GM12878 (cell line): Measurements from ENCODE around the gene ATP2C2. TPM values are rescaled to one million over a fixed set of nuclear protein-coding genes. Genes with fewer than 3 reads are reported as not detected.

ENCODE experiments used
- ATF7 ChIP-seq: fragments of 450-650 bp; IDR thresholded peaks from 2 replicates; pipeline ENCODE4 v1.6.1; 2016; ENCODE audit warnings: low read depth, mild to moderate bottlenecking
- BRCA1 ChIP-seq: IDR thresholded peaks from 2 replicates; pipeline ENCODE4 v1.6.1; 2011; ENCODE audit warnings: low read depth, low read length, improper control_type of control experiment
- CBFB ChIP-seq: IDR thresholded peaks from 2 replicates; pipeline ENCODE4 v1.6.1; 2016; ENCODE audit warnings: antibody characterized with exemption, low read depth
- CHD2 ChIP-seq: IDR thresholded peaks from 2 replicates; pipeline ENCODE4 v1.6.1; 2011; ENCODE audit warnings: low read depth, low read length, improper control_type of control experiment, borderline replicate concordance
- CREB1 ChIP-seq: IDR thresholded peaks from 2 replicates; pipeline ENCODE4 v1.6.1; 2012; ENCODE audit warnings: low read depth, mild to moderate bottlenecking, inconsistent platforms
- CREM ChIP-seq: IDR thresholded peaks from 2 replicates; pipeline ENCODE4 v1.6.1; 2014; ENCODE audit warnings: antibody characterized with exemption, low read depth
- DPF2 ChIP-seq: fragments of 450-650 bp; IDR thresholded peaks from 2 replicates; pipeline ENCODE4 v1.6.1; 2017; ENCODE audit warnings: mild to moderate bottlenecking
- EGR1 ChIP-seq, 2 experiments: IDR thresholded peaks; 1 replicate in 1 of 2; 2 replicates in 1 of 2; pipeline ENCODE4 v1.6.1; 2011 to 2012; ENCODE audit warnings: low read depth in 2 of 2, low read length in 2 of 2, borderline replicate concordance in 1 of 2, mild to moderate bottlenecking in 1 of 2, moderate library complexity in 1 of 2
- IRF3 ChIP-seq: fragments of 450-650 bp; IDR thresholded peaks from 2 replicates; pipeline ENCODE4 v1.6.1; 2014; ENCODE audit warnings: mild to moderate bottlenecking
- IRF5 ChIP-seq: fragments of 450-650 bp; IDR thresholded peaks from 2 replicates; pipeline ENCODE4 v1.6.1; 2017; ENCODE audit warnings: borderline replicate concordance
- MEF2B ChIP-seq: fragments of 450-650 bp; IDR thresholded peaks from 2 replicates; pipeline ENCODE4 v1.6.1; 2018; ENCODE audit warnings: mild to moderate bottlenecking, moderate library complexity; ENCODE audit not compliant: partially characterized antibody, poor library complexity, severe bottlenecking
- NR2C1 ChIP-seq: fragments of 450-650 bp; IDR thresholded peaks from 2 replicates; pipeline ENCODE4 v1.6.1; 2017; ENCODE audit warnings: antibody characterized with exemption, mild to moderate bottlenecking, moderate library complexity
- POLR2AphosphoS2 ChIP-seq: IDR thresholded peaks from 2 replicates; pipeline ENCODE4 v1.6.1; 2011; ENCODE audit warnings: low read depth, mild to moderate bottlenecking, low read length, improper control_type of control experiment, moderate library complexity
- RBBP5 ChIP-seq: fragments of 200-600 bp; sonication (generic); conservative IDR thresholded peaks from 2 replicates; pipeline ENCODE4 v1.6.1; 2016
- SKIL ChIP-seq: fragments of 450-650 bp; IDR thresholded peaks from 2 replicates; pipeline ENCODE4 v1.6.1; 2017; ENCODE audit warnings: mild to moderate bottlenecking, low read depth, inconsistent platforms; ENCODE audit not compliant: poor library complexity, severe bottlenecking
- ZNF274 ChIP-seq: IDR thresholded peaks from one replicate; pipeline ENCODE4 v1.8.0; 2011; ENCODE audit not compliant: insufficient read length, insufficient read depth
- polyA plus RNA-seq, 11 experiments: library from polyadenylated mRNA; depleted of rRNA in 4 of 11; unstranded in 6 of 11; stranded (reverse) in 5 of 11; fragments of >200 nt; fragmentation: Nextera tagmentation in 4 of 11; fragmentation: Illumina TruSeq in 1 of 11; extraction: Ambion mirVana in 4 of 11; extraction: Trizol in 1 of 11; gene quantifications; 1 replicate in 1 of 11; 2 replicates in 10 of 11; pipeline versions ENCODE4 v1.2.1 to v1.2.3, GENCODE V29; 2011 to 2016; ENCODE audit warnings: inconsistent platforms in 2 of 11, missing spikeins in 2 of 11, low read depth in 1 of 11
- total RNA-seq, 4 experiments: library from RNA; depleted of rRNA in 3 of 4; stranded (reverse); fragments of >200 nt in 3 of 4; fragmentation: Illumina TruSeq in 1 of 4; extraction: Trizol in 1 of 4; gene quantifications; 2 replicates each; pipeline versions ENCODE4 v1.2.1 to v1.2.3, GENCODE V29; 2013 to 2021

The ATP2C2 gene
- total and polyA plus RNA-seq, 10 of the 15 experiments (the other 5 are each of a cell fraction or from before 2014, with no cell fraction given): 0.05 to 0.19 TPM; not detected in 8

- TF ChIP-seq BRCA1 (no peak), CHD2 (no peak), CREB1 (0 out of 2 replicates have a peak, but pooled peaks have one; percentile 31), IRF3 (no peak), ATF7 (0 out of 2 replicates have a peak, but pooled peaks have one; percentile 25), ZNF274 (no peak), POLR2AphosphoS2 (no peak), CBFB (0 out of 2 replicates have a peak, but pooled peaks have one; percentile 48), NR2C1 (no peak), DPF2 (no peak), SKIL (no peak), CREM (0 out of 2 replicates have a peak, but pooled peaks have one; percentile 16), RBBP5 (no peak), IRF5 (no peak), MEF2B (peak; percentile 69), EGR1 (IDR thresholded peaks at IDR 0.05; ENCODE audit: borderline replicate concordance in 1 of 2, low read depth in 2 of 2, low read length in 2 of 2) (no peak)
These were observed 140.2 kb downstream of the ATP2C2 start (continued) for GRCh38 chr16:84508502-84508901.
